GM18502 (cell line): ENCODE results near the gene SLC9A3.
"Not testable (repeated sequence)": the region's sequence is repeated elsewhere in the genome, so short reads cannot be mapped to it uniquely, and the experiment has no call there.

Experiments used
- ATAC-seq: cut with Tn5 transposase; IDR thresholded peaks from one replicate; pipeline ENCODE4 v1.9.1; 2021; ENCODE audit warnings: mild to moderate bottlenecking; ENCODE audit not compliant: unreplicated experiment, poor library complexity

Gene SLC9A3

DNA sequence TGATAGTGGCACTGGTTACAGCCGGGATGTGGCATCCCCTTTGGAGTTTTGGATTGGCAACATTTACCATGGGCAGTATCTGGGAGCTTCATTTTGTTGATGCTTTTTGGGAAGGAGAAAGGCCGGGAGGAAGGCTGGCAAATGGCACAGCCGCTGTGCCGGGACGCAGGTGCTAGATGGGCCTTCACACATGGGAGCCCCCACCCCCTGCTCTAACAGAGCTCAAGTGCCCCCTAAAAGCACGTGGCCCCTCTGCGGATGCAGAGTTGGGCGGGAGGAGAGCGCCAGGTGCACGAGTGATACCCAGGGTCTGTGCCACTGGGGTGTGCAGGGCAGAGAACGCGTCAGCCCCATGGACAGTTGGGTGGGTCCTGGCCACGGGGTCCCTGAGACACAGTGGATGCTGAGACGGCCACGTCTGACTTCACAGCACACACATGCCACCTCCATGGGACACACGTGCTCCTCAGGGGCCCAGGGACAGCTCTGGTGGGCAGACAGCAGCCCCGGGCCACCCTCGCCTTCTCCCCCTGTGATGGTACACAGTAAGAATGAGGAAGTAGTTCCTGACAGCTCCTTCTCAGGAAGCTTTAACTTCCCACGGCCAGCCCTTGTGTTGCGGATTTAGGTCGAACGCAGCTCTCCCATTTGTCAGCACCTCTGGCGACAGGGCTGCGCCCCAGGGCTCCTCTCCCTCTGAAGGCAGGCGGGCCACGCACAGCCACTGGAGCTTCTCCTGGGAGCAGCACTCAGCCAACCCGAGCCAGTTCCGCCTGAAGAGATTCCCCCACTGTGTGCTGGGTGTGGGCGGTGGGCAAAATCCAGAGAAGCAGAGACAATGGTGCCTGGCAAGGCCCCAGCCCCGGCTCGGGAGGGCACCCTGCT is 10.8 kb downstream of the SLC9A3 start:
- no peak for ATAC-seq

DNA sequence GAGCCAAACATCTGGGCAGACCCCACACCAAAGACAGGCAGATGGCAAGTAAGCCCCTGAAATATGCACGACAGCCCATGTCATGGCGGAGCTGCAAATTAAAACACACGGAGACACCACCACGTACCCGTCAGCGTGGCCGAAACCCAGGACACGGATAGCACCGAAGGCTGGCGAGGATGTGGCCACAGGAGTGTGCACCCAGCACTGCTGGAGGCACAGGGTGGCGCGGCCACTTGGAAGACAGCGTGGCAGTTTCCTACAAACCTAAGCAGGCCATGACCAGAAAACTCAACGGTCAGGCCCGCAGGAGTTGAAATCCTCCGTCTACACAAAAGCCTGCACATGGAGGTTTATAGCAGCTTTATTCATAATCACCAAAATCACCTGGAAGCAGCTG is 12.8 kb downstream of the SLC9A3 start:
- ATAC-seq = no peak

- ATAC-seq = no peak
Measured at GRCh38 chr5:510521-510920, 13.7 kb downstream of the SLC9A3 start.

- ATAC-seq = no peak
Measured at GRCh38 chr5:509611-510185, 14.6 kb downstream of the SLC9A3 start.

- not testable (repeated sequence) for ATAC-seq
Measured at GRCh38 chr5:507986-508575, 16.2 kb downstream of the SLC9A3 start.

DNA sequence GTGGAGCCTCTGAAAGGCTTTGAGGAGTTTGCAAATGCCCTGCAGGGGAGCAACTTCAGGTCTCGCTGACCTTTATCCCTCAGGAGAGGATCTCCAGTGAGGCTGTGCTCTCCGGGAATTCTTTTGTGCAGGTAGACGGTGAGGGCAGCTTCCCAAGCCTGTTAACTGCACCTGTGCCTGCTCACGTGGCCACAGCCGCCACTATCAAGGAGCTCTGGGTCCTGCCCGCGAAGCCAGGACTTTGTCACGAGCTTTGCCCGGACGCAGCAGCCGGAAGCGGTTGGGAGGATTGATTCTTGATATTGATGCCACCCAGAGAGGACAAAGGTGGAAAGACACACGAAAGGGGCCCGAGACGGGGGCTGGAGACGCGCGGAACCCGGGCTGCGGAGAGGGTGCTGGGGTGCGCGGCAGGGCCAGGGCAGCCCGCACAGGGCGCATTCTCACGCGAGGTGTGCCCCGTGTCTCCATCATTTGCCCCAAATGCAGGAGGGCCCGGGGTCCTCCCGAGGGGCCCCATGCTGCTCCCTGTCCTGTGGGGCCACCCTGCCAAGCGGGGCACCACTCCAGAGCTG is 18.2 kb downstream of the SLC9A3 start:
- no peak for ATAC-seq

GRCh38 chr5:504326-505154 is 19.7 kb downstream of the SLC9A3 start:
- ATAC-seq = no peak

GRCh38 chr5:502325-503079 is 21.7 kb downstream of the SLC9A3 start:
- no peak for ATAC-seq

DNA sequence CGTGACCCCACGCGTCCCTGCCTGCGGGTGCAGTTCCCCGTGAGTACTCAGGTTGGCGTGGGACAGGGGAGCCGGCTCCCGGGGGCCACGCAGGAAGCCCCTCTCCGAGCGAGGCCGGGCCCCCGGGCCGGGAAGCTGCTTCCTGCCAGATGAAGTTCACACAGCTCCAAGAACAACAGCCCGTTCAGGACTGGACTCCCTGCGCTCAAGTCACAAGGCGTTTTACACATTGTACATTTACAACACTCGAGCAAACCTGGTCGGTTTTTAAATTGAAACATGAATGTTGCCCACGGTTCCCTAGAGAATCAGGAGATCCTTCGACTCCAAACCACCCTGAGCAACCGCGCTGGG is 22.4 kb downstream of the SLC9A3 start:
- no peak for ATAC-seq

GRCh38 chr5:501105-501830 is 23.0 kb downstream of the SLC9A3 start:
- no peak for ATAC-seq

DNA sequence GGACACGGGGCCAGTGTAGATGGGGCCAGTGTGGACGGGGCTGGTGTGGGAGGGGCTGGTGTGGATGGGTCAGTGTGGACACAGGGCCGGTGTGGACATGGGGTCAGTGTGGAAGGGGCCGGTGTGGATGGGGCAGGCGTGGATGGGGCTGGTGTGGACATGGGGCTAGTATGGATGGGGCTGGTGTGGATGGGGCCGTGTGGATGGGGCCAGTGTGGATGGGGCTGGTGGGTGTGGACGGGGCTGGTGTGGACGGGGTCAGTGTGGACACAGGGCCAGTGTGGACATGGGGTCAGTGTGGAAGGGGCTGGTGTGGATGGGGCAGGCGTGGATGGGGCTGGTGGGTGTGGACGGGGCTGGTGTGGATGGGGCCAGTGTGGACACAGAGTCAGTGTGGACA is 23.8 kb downstream of the SLC9A3 start:
- no peak for ATAC-seq

GRCh38 chr5:499233-500209 is 24.7 kb downstream of the SLC9A3 start:
- ATAC-seq = no peak

DNA sequence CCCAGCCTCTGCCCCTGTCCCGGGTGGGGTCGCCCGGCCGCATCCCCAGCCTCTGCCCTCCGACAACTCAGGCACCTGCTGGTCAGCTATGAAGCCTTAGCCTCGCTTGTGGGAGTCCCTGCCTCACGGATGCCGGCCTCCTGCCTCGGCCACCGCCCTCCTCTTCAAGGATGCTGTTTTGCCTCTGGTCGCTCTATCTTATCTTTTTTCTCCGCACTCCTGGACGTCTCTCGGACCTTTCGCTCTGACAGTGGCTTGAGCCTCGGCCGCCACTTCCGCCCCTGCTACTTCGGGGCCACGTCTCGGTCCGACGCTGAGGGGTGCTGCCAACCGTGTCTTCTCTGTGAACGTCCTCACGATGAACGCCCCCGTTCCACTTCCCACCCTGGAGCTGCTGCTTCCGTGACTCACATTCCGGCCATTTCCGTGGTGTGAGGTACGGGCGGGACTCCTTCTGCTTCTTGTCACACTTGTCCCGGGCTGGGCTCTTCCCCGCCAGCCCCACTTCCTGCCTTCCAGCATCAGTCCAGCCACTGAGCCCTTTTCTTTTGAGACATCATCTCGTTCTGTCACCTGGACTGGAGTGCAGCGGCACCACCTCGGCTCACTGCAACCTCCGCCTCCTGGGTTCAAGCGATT is 26.3 kb downstream of the SLC9A3 start:
- ATAC-seq = no peak

GRCh38 chr5:497090-497700 is 27.1 kb downstream of the SLC9A3 start:
- ATAC-seq = no peak

- no peak for ATAC-seq
Measured at GRCh38 chr5:496028-496427, 28.2 kb downstream of the SLC9A3 start.

DNA sequence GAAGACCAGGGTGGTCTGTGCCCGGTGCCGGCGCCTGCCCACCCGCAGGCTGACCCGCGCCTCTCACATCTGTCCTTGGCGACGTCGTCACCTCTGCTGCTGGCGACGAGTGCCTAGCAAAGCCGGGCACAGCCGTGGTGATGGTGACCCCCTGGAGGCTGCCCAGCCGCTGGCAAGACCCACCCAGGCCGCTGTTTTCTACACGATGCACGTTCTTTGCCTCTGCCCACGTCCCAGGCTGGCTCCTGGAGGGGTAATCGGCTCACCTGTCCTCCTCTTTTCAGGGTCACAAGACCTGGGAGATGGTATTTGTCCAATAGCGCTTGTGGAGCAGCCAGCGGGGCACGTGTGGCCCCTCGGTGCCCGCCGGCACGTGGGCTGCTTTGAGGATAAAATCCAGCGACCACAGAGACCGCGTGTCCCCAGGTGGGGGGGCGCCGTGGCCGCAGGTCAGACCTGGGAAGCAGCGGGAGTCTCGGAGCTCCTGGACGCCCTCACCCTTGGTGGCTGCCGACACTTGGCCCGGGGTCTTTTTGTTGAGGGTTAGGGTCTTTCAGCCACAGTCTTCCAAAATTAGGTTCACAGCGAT is 29.5 kb downstream of the SLC9A3 start:
- ATAC-seq = no peak

DNA sequence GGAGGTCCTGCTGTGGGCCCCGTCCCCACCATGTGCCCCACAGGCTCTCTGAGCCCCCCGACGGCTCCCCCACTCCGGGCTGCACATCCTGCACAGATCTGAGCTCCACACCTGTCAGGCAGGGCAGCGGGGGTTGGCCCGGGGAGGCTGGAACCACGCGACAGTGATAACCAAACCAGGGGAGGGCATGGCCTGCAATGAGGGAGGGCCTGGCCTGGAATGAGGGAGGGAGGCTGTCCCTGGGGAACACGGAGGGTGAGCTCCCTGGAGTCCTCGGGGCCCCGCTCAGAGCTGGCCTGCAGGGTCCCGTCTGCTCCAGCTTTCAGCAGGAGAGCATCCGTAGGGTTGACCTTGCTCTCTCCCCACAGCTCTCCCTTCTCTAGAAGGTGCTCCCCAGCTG is 30.5 kb downstream of the SLC9A3 start:
- no peak for ATAC-seq
